Fibroblast of lung (primary cell): ENCODE measurements around the gene NFS1.

ENCODE experiments used
- CTCF ChIP-seq, 2 donors: IDR thresholded peaks in 1 of 2; conservative IDR thresholded peaks in 1 of 2; 1 replicate in 1 of 2; 2 replicates in 1 of 2; pipeline ENCODE4 v1.5.1; 2011 to 2012; ENCODE audit warnings: low read length in 2 of 2, control low read depth in 1 of 2, inconsistent platforms in 1 of 2, low read depth in 1 of 2, mild to moderate bottlenecking in 1 of 2
- EZH2 ChIP-seq: IDR thresholded peaks from 2 replicates; pipeline ENCODE4 v1.5.1; 2012; ENCODE audit warnings: low read length, control low read depth, mild to moderate bottlenecking; ENCODE audit errors: missing control alignments

GRCh38 chr20:35741892-35742740 lies 43.0 kb upstream of the NFS1 start, which contains the start of gene RBM39:
- TF ChIP-seq CTCF (conservative IDR thresholded peaks at IDR 0.05 in 1 of 2, IDR thresholded peaks at IDR 0.05 in 1 of 2; ENCODE audit: low read depth in 1 of 2, low read length in 2 of 2) (peak; percentile 39 to 52), EZH2 (no peak)
